Raji (cell line): ENCODE results near the gene PDGFA.

Experiments
- POLR2A ChIP-seq: IDR thresholded peaks from 2 replicates; pipeline ENCODE4 v1.6.1; 2011; ENCODE audit warnings: low read depth, low read length, control low read depth; ENCODE audit not compliant: insufficient read depth

PDGFA gene

DNA sequence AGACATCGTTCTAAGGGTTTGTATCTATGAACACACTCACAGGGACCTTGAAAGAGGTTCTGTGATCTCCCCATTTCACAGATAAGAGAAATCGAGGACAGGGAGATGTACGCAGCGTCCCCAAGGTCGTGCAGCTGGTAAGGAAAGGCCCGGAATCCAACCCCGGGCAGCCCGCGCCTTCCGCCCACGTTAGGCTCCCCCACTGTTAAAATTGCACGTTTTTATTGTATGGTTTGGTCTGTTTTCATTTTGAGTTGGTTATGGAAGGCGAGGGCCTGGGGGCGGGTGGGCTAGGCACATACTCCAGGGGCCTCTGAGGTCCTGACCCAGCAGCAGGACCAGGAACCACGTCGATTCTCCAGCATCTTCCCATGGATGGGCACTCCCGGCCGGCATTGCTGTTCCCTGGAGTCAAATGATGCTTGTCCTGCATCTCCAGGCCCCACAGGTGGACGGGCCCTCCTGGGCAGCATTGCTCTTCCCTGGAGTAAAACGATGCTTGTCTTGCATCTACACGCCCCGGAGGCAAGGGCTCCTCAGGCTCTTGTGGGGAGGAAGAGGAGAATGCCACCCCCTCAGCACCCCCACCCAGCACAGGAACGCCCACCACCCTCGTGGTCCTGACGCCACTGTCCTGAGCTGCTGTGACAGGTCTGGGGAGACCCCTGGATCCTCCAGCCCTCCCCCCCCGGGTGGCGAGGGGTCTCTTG is 65.9 kb downstream of the PDGFA start:
- no peak for TF ChIP-seq POLR2A

DNA sequence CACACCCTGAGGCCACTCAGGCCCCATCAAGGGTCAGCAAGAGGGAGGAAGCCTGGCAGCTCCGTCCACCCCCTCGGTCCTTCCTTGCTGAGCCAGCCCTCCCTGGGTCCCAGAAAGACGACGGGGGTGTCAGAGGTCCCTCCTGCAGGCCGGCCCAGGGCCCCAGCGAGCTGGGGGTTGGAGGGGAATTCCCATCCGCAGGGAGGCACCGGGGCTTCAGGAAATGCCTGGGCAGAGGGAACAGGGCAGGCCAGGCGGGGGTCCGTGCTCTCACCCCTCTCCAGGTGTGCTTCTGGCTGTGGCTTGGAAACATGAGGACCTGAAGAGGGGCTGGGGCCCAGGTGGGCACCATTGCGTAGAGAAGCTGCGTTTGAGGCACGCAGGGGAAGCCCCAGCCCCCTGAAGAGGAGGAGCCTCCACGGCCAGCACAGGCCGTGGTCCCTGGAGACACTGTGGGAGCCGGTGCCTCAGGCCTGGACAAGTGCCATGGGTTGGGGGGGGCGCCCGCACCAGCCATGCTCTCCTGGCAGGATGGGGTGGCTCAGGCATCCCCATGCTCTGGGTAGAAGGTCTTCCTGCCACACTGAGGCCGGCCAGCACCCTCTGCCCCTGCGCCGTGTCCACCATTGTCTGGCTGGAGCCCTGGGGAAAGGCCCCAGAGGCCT is 66.7 kb downstream of the PDGFA start:
- no peak for TF ChIP-seq POLR2A

DNA sequence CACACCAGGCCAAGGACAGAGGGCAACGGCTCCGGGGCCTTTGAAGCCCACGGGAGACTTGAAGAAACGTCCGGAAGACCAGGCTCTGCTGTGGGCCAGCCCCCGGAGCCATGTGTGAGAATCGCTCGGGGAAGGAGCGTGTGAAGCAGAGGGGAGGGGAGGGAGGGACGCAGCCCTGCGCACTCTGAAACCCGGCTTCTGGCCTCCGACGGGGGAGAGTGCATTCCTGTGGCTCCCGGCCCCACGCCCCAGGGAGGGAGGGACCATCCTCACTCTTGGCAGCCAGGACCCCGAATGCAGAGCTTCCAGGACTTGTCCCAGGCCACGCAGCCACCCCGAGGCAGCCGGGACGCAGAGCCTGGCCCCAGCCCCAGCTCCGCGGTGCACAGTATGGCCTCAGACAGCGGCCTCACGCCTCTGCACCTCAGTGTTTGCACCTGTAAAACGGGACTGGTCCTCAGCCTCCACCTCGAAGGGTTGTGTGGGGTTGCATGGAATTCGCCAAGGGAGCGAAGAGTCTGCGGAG is 67.4 kb downstream of the PDGFA start:
- no peak for TF ChIP-seq POLR2A

DNA sequence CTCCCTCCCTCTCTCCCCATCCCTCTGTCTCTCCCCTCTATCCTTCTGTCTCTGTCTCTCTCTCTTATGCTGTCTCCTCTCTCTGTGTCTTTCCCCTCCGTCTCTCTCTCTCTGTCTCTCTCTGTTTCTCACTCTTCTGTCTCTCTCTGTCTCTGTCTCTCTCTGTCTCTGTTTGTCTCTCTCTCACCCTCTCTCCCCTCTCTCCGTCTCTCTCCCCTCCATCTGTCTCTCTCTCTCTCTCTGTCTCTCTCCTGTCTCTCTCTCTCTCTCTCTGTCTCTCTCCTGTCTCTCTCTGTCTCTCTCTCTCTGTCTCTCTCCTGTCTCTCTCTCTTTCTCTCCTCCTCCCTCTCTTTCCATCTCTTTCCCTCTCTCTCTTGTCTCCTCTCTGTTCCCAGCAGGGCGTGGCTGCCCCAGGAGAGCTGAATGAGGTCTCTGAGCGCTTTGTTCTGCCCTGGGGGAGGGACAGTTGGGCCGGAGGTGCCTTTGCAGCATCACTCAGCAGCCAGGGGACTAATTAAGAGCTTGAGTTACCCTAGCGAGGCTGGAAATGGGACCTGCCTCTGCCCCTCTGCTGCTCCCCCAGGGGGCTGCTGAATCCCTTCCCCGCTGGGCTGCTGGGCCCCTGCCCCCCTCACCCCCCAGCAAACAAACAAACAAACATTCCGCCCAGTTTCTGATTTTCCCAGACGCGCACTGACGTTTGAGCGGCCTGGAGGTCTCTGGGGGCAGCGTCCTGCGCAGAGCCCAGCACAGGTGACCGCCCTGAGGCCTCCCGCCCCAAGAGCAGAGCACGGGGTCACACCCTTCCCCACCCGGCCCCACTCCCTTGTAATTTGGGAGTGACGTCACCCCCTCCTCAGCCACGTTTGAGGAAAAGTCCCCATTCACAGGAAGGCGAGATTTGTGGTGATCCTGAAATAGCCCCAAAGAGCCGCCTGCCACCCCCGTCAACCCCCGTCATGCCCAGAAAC is 68.1 kb downstream of the PDGFA start:
- TF ChIP-seq POLR2A: no peak

DNA sequence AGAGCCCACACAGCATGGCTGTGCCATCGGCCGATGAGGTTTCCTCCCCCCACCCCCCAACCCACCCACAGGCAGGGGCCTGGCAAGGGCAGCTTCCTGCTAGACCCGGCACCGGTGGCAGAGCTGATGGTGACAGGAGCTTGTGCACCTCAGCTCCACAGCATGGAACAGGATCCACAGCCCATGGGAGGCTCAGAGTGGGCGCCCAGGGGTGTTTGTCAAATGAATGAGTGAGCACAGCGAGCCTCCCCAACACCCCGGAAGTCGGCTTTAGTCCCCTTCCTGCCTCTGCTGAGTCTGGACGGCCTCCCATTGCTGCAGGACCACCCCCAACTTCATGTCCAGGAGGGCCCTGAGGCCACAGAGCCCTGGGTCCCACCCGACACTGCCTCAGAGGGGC is 68.9 kb downstream of the PDGFA start:
- no peak for TF ChIP-seq POLR2A

DNA sequence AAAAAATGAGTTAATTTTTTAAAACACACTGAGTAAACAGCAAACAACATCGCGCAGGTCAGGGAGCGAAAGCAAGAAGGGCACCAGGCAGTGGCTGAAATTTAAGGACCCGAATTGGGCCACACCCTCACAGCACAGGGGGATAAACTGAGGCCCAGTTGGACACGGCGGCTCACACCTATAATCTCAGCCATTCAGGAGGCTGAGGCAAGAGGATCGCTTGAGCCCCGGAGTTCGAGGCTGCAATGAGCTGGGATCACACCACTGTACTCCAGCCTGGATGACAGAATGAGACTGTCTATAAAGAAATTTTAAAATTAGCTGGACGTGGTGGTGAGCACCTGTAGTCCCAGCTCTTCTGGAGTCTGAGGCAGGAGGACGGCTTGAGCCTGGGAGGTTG is 69.6 kb downstream of the PDGFA start:
- TF ChIP-seq POLR2A: no peak

- TF ChIP-seq POLR2A: no peak
Observed at GRCh38 chr7:449324-450019, 70.2 kb downstream of the PDGFA start.

DNA sequence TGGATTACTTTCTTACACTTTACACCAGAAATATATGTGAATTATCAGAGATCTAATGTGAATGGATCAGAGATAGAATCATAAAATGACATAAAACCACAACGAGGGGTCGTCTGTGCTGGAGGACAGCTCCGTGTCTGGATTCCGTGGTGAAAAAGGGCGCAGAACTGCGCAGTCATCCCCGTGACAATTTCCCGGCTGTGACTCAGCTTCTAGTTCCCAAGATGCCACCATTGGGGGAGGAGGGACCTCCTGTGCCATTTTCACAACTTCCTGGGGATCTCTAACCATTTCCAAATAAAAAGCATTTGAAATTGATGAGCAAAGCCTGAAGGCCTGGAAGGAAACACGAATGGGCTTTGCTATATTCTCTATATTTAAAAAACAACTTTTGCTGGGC is 72.1 kb downstream of the PDGFA start:
- no peak for TF ChIP-seq POLR2A
